Activated T-helper 1 cell treated with Interleukin-2 at 50 U/mL for 16 hours (primary cell): Measurements from ENCODE around the gene ARFRP1.
A peak's percentile ranks its signal among the peaks of the same experiment; 100 is the strongest.
"Not testable (repeated sequence)": the region's sequence is repeated elsewhere in the genome, so short reads cannot be mapped to it uniquely, and the experiment has no call there.

Experiments
- DNase-seq: peaks from one replicate; pipeline ENCODE4 v3.0.0-alpha.2; 2020; ENCODE audit warnings: low read depth

Gene ARFRP1

GRCh38 chr20:63675681-63676368 is 32.0 kb downstream of the ARFRP1 start:
- no peak for DNase-seq

DNA sequence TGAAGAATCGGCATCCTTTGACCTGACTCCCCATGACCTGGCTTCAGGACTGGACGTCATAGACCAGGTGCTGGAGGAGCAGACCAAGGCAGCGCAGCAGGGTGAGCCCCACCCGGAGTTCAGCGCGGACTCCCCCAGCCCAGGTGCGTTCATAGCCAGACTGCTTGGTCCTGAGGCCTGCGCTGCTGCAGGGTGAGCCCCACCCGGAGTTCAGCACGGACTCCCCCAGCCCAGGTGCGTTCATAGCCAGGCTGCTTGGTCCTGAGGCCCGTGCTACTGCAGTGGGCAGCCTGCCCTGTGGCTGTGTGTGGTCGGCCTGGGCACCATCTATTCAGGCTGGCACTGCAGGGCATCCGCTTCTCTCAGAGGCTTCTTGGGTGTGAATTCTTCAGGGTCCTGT is 33.8 kb downstream of the ARFRP1 start:
- DNase-seq, result no peak

DNA sequence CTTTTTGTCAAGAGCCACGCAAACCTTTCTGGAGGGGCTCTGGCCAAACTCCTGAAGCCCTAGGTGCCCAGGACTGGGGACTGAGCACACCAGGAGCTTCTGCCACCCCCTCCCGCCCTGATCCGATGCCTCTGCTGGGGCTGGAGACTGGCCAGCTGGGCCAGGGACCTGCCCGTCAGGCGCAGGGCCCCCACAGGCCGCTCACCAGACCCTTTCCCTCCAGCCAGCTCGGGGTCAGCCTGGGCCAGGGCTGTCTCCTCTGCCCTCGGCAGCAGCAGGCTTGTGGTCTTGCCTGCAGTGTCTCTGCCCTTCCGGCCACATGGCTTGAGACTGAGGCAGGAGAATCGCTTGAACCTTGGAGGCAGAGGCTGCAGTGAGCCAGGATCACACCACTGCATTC is 35.1 kb downstream of the ARFRP1 start:
- no peak for DNase-seq

DNA sequence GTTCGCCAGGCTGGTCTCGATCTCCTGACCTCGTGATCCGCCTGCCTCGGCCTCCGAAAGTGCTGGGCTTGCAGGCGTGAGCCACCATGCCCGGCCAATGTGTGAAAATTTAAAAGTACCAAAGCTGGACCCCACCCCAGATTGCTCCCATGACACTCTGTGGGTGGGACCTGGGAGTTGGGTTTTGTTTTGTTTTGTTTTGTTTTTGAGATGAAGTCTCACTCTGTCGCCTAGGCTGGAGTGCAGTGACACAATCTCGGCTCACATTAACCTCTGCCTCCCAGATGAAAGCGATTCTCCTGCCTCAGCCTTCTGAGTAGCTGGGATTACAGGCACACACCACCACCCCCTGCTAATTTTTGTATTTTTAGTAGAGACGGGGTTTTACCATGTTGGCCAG is 36.1 kb downstream of the ARFRP1 start:
- not testable (repeated sequence) for DNase-seq

DNA sequence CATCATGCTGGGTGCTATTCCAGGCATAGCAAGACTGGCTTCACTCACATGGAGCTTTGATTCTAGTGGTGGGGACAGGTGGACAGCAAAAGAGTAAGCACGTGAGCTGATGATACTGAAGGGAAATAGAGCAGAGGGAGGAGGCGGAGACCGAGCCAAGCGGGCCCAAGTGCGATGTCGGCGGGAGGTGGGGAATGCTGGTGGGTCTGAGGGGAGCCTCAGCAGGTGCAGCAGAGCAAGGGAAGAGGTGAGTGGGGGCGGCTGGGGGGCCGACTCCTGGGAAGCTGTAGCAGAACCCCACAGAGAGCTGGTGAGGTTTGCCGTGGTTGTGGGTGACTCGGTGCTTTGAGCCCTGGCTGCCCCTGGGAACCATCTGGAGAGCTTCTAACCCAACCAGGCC is 39.4 kb downstream of the ARFRP1 start:
- DNase-seq, result no peak

GRCh38 chr20:63667858-63668257 is 39.9 kb downstream of the ARFRP1 start:
- DNase-seq, result no peak

DNA sequence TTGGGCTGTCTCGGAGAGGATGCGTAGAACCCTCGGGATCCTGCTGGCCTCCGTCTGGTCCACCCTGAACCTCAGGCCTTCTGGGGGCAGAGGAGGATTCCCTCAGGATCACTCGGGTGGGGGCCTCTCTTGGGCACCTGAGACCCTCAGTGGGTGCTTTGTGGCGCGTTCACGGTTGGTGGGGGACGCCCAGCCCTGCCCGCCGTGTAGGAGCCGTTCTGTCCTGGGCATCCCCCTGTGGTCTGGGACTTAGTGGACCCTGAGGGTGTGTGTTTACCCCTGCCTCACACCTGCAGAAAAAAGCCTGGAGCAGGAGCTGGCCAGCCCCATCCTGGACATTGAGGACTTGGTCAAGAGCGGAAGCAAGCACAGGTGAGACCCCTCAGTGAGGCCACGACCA is 42.1 kb downstream of the ARFRP1 start:
- DNase-seq, result no peak

DNA sequence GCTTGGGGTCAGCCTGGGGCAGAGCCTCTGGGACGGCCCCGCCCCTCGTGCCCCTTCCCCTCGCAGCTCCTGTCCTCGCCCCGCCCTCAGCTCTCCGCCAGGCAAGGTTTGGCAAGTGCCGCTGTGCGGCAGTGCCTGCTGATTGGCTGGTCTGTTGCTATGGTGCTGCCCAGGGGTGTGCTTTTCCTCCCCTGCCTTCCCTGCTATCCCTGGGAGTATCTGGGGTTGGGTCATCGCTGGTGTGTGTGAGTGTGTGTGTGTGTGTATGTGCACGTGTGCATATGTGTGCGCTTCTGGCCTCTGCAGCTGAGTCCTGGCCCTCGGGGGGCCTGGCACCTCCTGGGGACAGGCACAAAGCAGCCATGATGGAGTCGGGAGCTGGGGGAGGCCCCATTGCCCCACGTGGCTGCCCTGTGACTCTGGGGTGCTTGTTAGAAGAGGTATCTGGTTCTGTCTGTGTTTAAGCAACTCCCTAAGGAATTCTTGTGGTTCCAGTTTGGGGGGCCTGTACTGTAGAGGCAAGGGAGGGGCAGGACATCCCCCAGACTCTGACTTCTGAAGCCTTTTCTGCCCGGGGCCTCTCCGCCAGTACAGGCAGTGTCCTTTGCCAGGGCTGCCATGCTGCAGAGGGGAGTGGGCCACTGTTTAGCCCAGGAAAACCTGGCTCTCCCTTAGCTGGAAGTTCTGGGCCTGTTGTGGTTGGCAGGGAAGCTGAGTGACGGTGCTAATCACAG is 42.7 kb downstream of the ARFRP1 start:
- DNase-seq, result no peak

DNA sequence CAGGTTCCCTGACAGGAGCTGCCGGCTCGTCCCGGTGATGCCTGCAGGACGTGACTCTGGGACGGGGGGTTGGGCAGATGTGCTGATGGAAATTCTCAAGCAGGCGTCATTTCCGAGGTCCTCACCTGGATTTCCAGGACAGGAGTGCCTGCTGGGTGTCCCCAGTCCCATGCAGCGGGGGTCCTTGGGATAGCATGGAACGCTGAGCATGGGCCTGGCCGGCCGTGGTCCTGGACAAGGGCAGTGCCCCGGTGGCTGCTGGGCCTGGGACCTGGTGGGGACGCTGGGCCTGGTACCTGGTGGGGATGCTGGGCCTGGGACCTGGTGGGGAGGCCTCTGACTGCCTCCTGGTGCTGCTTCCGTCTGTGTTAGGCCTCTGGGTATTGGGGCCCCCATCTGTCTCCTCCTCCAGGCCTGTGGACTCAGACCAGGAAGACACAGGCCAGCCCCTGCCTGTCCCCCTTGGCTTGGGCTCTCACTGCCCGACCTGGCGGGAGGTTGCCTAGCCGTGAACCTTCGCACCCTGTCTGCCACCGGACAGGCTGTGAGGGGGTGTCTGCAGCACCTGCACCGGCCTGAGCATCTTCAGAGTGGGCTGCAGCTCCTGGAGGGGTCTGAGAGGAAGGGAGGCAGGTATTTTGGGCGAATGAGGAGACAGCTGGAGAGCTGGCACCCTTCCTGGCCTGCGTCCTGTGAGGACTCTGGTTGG is 43.5 kb downstream of the ARFRP1 start:
- no peak for DNase-seq

DNA sequence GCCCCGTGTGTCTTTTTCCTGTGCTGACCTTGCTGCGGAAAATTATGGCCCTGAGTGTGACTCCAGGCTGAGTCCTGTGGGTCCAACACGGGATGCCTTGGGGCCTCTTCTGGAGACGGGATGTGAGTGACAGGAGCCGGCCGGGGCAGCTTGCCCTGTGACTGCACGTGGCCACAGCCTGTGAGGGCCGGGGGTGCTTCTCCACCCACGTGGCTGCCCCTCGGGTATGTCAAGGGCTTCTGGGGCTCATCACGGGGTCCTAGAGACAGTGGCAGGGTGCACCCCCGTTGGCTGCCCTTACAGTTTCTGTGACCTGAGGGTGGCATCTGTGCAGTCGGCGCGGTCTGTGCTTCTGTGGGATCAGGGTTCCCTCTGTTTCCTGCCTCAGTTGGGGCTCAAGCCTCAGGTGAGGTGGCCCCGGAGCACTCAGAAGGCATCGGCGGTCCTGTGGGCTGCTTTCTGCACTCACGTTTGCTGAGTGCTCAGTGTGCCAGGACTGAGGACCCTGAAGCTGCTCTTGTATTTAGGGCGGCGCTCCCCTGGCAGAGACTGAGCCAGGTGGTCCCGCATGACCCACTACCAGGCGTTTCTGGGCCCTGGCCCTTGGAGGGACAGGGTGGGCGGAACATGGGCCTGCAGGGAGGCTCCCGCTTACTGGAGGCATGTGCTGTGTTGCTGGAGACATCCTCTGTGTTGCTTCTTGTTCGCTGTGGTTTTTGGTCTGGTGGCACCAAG is 44.3 kb downstream of the ARFRP1 start:
- DNase-seq, result no peak

DNA sequence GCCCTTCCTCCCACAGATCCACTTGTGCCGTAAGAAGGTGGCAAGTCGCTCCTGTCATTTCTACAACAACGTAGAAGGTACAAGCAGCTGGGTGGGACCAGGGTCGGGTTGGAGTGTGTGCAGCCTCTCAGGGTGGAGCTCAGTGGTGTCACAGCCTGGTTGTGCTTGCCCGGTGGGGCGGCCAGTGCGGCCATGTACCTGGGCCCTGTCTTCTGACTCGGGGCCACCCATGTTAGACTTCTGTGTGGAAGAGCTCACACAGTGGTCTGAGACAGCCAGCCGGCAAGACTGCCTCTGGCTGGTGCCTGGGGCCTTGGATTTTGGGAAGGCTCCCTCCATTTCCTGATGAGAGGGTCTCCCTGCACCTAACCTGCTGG is 45.0 kb downstream of the ARFRP1 start:
- no peak for DNase-seq

- no peak for DNase-seq
Measured at GRCh38 chr20:63661959-63662812, 45.6 kb downstream of the ARFRP1 start.

GRCh38 chr20:63661108-63661507 is 46.7 kb downstream of the ARFRP1 start:
- no peak for DNase-seq

DNA sequence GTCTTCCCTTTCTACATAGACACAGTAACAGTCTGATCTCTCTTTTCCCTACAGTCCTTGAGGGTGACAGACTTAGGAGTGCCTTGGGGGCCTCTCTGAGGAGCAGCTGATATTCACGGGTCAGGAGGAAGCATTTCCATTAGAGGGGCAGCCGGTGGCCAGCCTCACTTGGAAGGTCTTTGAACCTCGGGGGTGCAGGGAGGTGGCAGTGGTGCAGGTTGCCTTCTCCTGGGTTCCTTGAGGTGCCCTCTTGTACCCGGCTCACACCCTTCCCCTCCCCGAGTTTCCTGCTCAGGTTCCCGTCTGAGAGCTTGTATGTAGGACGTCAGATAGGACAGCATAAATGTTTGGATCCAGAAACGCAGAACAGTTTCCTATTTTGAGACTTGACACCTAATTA is 47.2 kb downstream of the ARFRP1 start:
- no peak for DNase-seq

- not testable (repeated sequence) for DNase-seq
Measured at GRCh38 chr20:63660174-63660573, 47.6 kb downstream of the ARFRP1 start.

DNA sequence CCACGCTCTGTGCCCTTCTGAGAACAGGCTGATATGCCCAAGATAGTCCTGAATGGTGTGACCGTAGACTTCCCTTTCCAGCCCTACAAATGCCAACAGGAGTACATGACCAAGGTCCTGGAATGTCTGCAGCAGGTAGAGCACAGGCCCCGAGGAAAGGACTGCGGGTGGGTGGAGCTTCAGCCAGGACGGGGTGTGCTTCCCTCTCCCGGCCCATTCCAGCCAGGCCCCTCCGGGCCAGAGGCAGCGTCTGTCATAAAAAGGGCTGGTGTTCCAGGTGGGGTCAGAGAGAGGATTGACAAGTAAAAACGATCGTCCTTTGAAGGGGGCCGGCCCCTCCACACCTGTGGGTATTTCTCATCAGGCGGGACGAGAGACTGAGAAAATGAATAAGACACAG is 48.4 kb downstream of the ARFRP1 start:
- DNase-seq, result no peak

DNA sequence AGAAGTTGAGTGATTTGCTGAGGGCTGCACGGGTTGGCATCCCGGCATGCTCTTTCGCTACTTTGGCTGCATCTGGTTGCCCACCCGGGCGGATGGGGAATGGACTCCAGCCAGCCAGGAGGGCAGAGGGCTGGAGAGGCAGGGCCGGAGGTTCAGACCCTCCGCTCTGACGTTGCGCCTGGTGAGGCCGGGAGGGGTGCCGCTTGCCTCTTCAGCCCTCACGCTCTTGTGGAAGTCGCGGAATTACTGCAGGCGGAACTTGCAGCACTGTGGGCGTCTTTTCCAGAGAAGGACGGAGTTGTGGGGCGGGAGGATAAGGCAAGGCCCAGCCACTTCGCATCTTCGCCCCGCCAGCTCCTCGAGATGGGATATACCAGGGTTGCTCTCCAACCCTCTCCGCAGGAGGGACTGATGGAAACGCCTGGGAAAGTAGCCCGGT is 49.0 kb downstream of the ARFRP1 start:
- no peak for DNase-seq

DNA sequence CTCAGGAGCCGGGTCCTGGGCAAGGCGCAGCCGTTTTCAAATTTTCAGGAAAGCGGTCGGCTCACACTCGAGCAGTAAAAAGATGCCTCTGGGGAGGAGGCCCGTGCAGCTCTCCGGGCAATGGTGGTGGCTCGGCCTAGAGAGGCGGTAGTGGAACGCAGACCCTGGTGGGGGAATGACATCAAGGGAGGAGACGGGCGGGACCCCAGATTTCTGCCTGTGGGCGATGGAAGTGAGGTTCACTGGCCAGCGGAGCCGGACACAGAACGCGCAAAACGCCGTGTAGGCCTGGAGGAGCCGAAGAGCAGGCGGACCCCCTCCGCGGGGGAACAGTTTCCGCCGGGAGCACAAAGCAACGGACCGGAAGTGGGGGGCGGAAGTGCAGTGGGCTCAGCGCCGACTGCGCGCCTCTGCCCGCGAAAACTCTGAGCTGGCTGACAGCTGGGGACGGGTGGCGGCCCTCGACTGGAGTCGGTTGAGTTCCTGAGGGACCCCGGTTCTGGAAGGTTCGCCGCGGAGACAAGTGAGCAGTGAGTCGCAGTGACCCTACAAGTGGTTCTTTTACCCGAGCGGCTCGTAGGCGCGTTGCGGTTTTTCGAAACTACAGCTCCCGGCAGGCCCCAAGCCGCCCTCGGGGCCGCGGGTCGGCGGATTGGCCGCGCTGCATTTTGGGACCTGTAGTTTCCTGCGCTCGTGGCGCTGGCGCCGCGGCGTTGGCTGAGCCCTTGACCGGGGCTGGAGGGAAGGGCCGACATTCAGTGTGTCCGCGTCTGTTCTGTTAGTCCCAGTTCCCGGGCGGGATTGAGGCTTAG is 49.6 kb downstream of the ARFRP1 start, which contains the start of gene RTEL1:
Gene RTEL1, plus strand, starts transcription at position 376 of the 812 bp plus-strand sequence. CDS start 1,091 bp downstream, outside the sequence.
- peak; percentile 84 for DNase-seq

DNA sequence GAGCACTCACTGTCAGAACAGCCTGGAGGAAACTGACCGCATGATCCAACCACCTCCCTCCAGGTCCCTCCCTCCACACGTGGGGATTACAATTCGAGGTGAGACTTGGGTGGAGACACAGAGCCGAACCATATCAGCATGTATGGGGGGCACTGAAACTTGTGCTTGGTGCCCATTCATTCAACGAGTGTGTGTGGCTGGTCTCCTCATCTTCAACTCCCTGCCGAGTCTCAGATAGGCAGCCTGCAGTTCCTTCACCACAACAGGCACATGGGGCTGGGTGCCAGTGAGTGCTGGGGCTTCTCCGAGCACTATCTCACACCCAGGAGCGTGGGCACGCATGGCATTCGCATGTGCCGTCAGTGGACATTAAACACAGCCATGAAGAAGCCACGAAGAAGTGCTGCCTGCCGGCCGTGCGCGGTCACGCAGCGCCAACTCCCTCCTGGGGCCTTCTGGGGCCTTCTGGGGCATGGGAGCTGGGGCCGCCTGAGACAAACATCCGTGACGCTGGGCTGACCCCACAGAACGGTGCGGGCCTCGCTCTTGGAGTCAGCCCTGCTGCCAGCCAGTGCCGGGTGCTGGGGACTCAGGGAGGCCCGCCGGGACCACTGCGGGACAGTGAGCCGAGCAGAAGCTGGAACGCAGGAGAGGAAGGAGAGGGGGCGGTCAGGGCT is 50.4 kb downstream of the ARFRP1 start:
- no peak for DNase-seq

DNA sequence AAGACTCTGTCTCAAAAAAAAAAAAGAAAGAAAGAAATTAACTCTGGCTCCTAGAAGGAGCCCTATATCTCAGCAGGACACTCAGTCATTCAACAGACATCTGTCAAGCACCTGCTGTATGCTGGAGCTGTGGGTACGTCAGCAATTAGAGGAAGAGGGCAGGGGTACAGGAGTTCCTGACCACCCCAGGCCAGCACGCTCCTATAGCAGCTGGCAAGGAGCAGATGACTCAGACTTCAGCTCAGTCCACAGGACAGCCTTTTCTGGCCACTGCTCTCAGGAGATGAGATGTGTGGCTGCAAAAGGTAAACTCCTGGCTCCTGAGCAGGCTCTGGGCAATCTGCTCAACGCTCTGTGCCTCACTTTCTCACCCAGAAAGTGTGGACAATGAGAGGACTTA is 51.3 kb downstream of the ARFRP1 start:
- no peak for DNase-seq
